ENCODE data around the gene REXO4. TPM values are rescaled to one million over a fixed set of nuclear protein-coding genes. Genes with fewer than 3 reads are reported as not detected.

The REXO4 gene
- polyA plus RNA-seq, 1 donor (not counting 4 experiments of a cell fraction or from before 2014, with no cell fraction given): 21.5 TPM

DNA sequence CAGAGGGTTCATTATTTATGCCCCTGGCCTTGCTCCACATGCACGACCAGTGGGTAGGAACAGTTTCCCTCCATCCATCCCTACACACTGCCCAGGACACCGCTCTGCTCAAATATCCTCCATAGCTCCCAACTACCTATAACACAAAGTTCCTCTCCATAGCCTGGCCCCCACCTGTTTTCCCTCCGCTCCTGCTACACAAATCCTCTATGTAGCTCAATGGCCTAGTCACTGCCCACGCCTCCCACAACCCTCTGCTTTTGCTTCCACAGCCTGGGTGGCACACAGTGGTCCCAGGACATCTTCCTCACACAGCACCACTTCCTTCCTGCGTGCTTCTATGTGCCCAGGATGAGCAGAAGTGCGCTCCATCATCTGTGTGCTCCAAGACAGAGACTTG lies 20.4 kb downstream of the REXO4 start:
- Histone ChIP-seq H3K9me3 (ENCODE audit: control insufficient read depth, low read depth, low read length) (no peaks in the 10 kb centered on the region), H3K9ac (ENCODE audit: control insufficient read depth, extremely low read depth, insufficient read depth, low read length) (no peak overlapping the region), H3K4me2 (ENCODE audit: control insufficient read depth, extremely low read depth, insufficient read depth, low read depth, low read length) (no peak overlapping the region), H3K36me3 (ENCODE audit: control insufficient read depth in 2 of 2, extremely low read depth in 1 of 2, insufficient read depth in 2 of 2, low read length in 2 of 2) (no peaks in the 10 kb centered on the region), H3K79me2 (ENCODE audit: control insufficient read depth, insufficient read depth, low read length) (no peaks in the 10 kb centered on the region), H3K27me3 (ENCODE audit: control insufficient read depth, extremely low read depth, insufficient read depth, low read length) (peaks cover 15% of the 10 kb centered on the region), H3K9me1 (ENCODE audit: control insufficient read depth, extremely low read depth, insufficient read depth, low read length) (no peaks in the 10 kb centered on the region), H2AFZ (ENCODE audit: control insufficient read depth, low read length) (no peak overlapping the region), H4K20me1 (ENCODE audit: control insufficient read depth, extremely low read depth, insufficient read depth, low read length) (no peaks in the 10 kb centered on the region), H3K4me3 (ENCODE audit: control insufficient read depth in 2 of 3, extremely low read depth in 1 of 3, insufficient read depth in 2 of 3, low read depth in 1 of 3, low read length in 3 of 3) (no peak overlapping the region), H3K27ac (ENCODE audit: control insufficient read depth, insufficient read depth, low read length) (no peak overlapping the region), H3K4me1 (ENCODE audit: control insufficient read depth, extremely low read depth, insufficient read depth, low read length) (no peaks in the 10 kb centered on the region)
- no peak for DNase-seq (ENCODE audit: low read depth, low spot score)
- no peak for TF ChIP-seq EZH2 (IDR thresholded peaks at IDR 0.05; ENCODE audit: low read length)
- TF ChIP-seq, protein P1, sequence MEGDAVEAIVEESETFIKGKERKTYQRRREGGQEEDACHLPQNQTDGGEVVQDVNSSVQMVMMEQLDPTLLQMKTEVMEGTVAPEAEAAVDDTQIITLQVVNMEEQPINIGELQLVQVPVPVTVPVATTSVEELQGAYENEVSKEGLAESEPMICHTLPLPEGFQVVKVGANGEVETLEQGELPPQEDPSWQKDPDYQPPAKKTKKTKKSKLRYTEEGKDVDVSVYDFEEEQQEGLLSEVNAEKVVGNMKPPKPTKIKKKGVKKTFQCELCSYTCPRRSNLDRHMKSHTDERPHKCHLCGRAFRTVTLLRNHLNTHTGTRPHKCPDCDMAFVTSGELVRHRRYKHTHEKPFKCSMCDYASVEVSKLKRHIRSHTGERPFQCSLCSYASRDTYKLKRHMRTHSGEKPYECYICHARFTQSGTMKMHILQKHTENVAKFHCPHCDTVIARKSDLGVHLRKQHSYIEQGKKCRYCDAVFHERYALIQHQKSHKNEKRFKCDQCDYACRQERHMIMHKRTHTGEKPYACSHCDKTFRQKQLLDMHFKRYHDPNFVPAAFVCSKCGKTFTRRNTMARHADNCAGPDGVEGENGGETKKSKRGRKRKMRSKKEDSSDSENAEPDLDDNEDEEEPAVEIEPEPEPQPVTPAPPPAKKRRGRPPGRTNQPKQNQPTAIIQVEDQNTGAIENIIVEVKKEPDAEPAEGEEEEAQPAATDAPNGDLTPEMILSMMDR (optimal IDR thresholded peaks at IDR 0.05 in 1 of 3, IDR thresholded peaks at IDR 0.05 in 1 of 3, conservative IDR thresholded peaks at IDR 0.05 in 1 of 3; ENCODE audit: extremely low read depth in 1 of 3, insufficient read depth in 2 of 3, low read length in 3 of 3): no peak
- dilution Hi-C loops (cut with MboI; ENCODE audit: extremely low pct_ligation_motif_present, low sequenced_read_pairs): no loop called here
- no peak for FAIRE-seq

DNA sequence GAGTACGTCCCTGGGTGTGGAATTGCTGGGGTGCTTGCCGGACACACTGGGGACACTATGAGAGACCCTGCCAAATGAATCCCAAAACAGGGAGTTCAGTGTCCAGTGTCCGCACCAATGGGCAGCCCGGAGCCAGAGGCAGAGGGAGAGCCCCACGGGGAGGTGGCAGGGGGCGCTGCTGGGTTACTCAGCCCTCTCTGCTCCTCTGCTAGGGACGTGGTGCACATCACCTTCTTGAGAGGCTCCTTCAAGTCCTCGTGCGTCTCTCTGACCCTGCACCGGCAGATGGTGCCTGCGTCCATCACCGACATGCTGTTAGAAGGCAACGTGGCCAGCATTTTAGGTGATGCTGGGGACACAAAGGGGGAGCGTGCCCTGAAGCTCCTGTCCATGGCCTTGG lies 20.9 kb downstream of the REXO4 start:
- H3K4me2 ChIP-seq (ENCODE audit: control insufficient read depth, extremely low read depth, insufficient read depth, low read depth, low read length): no peak overlapping the region
- no peaks in the 10 kb centered on the region for H3K79me2 ChIP-seq (ENCODE audit: control insufficient read depth, insufficient read depth, low read length)
- H2AFZ ChIP-seq (ENCODE audit: control insufficient read depth, low read length): no peak overlapping the region
- no peaks in the 10 kb centered on the region for H3K9me3 ChIP-seq (ENCODE audit: control insufficient read depth, low read depth, low read length)
- no peaks in the 10 kb centered on the region for H3K9me1 ChIP-seq (ENCODE audit: control insufficient read depth, extremely low read depth, insufficient read depth, low read length)
- TF ChIP-seq EZH2 (IDR thresholded peaks at IDR 0.05; ENCODE audit: low read length): no peak
- TF ChIP-seq, protein P1 (optimal IDR thresholded peaks at IDR 0.05 in 1 of 3, IDR thresholded peaks at IDR 0.05 in 1 of 3, conservative IDR thresholded peaks at IDR 0.05 in 1 of 3; ENCODE audit: extremely low read depth in 1 of 3, insufficient read depth in 2 of 3, low read length in 3 of 3): peak in 2 of 3 experiments; percentile 24 to 51
- no peak overlapping the region for H3K4me3 ChIP-seq (ENCODE audit: control insufficient read depth in 2 of 3, extremely low read depth in 1 of 3, insufficient read depth in 2 of 3, low read depth in 1 of 3, low read length in 3 of 3)
- H3K9ac ChIP-seq (ENCODE audit: control insufficient read depth, extremely low read depth, insufficient read depth, low read length): no peak overlapping the region
- no peaks in the 10 kb centered on the region for H3K4me1 ChIP-seq (ENCODE audit: control insufficient read depth, extremely low read depth, insufficient read depth, low read length)
- no peak for FAIRE-seq
- H3K27me3 ChIP-seq (ENCODE audit: control insufficient read depth, extremely low read depth, insufficient read depth, low read length): peaks cover 15% of the 10 kb centered on the region
- H3K36me3 ChIP-seq (ENCODE audit: control insufficient read depth in 2 of 2, extremely low read depth in 1 of 2, insufficient read depth in 2 of 2, low read length in 2 of 2): no peaks in the 10 kb centered on the region
- H3K27ac ChIP-seq (ENCODE audit: control insufficient read depth, insufficient read depth, low read length): no peak overlapping the region
- DNase-seq (ENCODE audit: low read depth, low spot score): no peak
- dilution Hi-C loops (cut with MboI; ENCODE audit: extremely low pct_ligation_motif_present, low sequenced_read_pairs): no loop called here
- H4K20me1 ChIP-seq (ENCODE audit: control insufficient read depth, extremely low read depth, insufficient read depth, low read length): no peaks in the 10 kb centered on the region
